ENCODE measurements around the gene SERPINH1. TPM values are rescaled to one million over a fixed set of nuclear protein-coding genes. Genes with fewer than 3 reads are reported as not detected.

Gene SERPINH1
- total and polyA plus RNA-seq, 2 of the 13 experiments (the other 11 are each of a cell fraction or from before 2014, with no cell fraction given) = 83.6 to 83.8 TPM

DNA sequence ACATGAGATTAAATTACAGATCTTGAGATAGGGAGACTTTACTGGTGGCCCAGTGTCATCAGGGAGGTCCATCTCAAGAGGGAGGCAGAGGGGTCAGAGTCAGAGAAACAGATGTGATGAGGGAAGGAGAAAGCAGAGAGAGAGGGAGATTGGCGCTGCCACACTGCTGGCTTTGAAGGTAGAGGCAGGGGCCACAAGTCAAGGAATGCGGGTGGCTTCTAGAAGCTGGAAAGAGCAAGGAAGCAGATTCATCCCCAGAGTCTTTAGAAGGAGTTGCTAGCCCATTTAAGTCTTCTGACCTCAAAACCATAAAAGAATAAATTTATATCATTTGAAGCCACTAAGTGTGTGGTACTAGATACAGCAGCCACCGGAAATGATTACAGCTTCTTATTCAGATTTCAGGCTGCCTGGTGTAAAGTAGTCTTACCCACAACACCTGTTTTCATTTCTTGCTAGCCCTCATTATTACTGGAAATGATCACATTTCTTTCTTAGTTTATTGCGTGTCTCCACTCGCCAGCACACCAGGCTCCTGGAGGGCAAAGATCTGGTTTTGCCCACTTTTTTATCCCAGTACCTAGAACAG lies 12.6 kb upstream of the SERPINH1 start:
- peaks cover 0 to 6% of the 10 kb centered on the region in 2 experiments; a peak in 2 of 5 replicates for H3K27me3 ChIP-seq (ENCODE audit: control insufficient read depth in 1 of 2, insufficient read depth in 2 of 2, low read length in 2 of 2)
- intact Hi-C loops (cut with micrococcal nuclease; ENCODE audit: unreplicated experiment) (loop anchor here (5.0 kb wide), 1 partner anchor 158 kb away; no protein-coding TSS in a partner anchor), in situ Hi-C loops (cut with HindIII; ENCODE audit: extremely low pct_ligation_motif_present, low pct_unique_long_range_greater_than_20kb) (no loop called here)
- H3K27ac ChIP-seq (ENCODE audit: extremely low read length, insufficient read depth, low read length) = no peak overlapping the region
- H3K79me2 ChIP-seq (ENCODE audit: insufficient read depth, low read length) = no peaks in the 10 kb centered on the region
- WGBS (ENCODE audit: low lambda C conversion rate) = 62% methylated on average over 5 of the region's 5 CpGs
- no peaks in the 10 kb centered on the region for H4K20me1 ChIP-seq (ENCODE audit: insufficient read depth, low read length)
- no TSS peak for BruUV-seq (replicated peaks)
- H3K9ac ChIP-seq (ENCODE audit: insufficient read depth, low read depth, low read length) = no peak overlapping the region
- H2AFZ ChIP-seq (ENCODE audit: low read length) = no peak overlapping the region
- POLR2A ChIA-PET = interaction anchor here (2.3 kb wide), 1 partner anchor 13 kb away, joined by 6 read pairs; no protein-coding TSS in a partner anchor
- no peak overlapping the region for H3K4me2 ChIP-seq (ENCODE audit: low read depth, low read length)
- H3K9me3 ChIP-seq (ENCODE audit: low read length) = no peaks in the 10 kb centered on the region
- no peak for DNase-seq (ENCODE audit: low spot score)
- no peaks in the 10 kb centered on the region for H3K36me3 ChIP-seq (replicated peaks in 1 of 2; ENCODE audit: control insufficient read depth in 1 of 2, insufficient read depth in 2 of 2, low read length in 2 of 2)
- peak; percentile 99 for TF ChIP-seq ZNF543 (CRISPR knock-in tag; IDR thresholded peaks at IDR 0.05)
- no peak for TF ChIP-seq ZSCAN12 (CRISPR knock-in tag; IDR thresholded peaks at IDR 0.05)
- TF ChIP-seq, protein P1, sequence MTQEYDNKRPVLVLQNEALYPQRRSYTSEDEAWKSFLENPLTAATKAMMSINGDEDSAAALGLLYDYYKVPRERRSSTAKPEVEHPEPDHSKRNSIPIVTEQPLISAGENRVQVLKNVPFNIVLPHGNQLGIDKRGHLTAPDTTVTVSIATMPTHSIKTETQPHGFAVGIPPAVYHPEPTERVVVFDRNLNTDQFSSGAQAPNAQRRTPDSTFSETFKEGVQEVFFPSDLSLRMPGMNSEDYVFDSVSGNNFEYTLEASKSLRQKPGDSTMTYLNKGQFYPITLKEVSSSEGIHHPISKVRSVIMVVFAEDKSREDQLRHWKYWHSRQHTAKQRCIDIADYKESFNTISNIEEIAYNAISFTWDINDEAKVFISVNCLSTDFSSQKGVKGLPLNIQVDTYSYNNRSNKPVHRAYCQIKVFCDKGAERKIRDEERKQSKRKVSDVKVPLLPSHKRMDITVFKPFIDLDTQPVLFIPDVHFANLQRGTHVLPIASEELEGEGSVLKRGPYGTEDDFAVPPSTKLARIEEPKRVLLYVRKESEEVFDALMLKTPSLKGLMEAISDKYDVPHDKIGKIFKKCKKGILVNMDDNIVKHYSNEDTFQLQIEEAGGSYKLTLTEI (CRISPR knock-in tag; conservative IDR thresholded peaks at IDR 0.05) = no peak
- TF ChIP-seq ZNF30 (CRISPR knock-in tag; IDR thresholded peaks at IDR 0.05) = no peak
- no peak for TF ChIP-seq TOPORS (CRISPR knock-in tag; IDR thresholded peaks at IDR 0.05)
- TF ChIP-seq ZNF143 (CRISPR knock-in tag; IDR thresholded peaks at IDR 0.05) = no peak
- TF ChIP-seq, protein P2, sequence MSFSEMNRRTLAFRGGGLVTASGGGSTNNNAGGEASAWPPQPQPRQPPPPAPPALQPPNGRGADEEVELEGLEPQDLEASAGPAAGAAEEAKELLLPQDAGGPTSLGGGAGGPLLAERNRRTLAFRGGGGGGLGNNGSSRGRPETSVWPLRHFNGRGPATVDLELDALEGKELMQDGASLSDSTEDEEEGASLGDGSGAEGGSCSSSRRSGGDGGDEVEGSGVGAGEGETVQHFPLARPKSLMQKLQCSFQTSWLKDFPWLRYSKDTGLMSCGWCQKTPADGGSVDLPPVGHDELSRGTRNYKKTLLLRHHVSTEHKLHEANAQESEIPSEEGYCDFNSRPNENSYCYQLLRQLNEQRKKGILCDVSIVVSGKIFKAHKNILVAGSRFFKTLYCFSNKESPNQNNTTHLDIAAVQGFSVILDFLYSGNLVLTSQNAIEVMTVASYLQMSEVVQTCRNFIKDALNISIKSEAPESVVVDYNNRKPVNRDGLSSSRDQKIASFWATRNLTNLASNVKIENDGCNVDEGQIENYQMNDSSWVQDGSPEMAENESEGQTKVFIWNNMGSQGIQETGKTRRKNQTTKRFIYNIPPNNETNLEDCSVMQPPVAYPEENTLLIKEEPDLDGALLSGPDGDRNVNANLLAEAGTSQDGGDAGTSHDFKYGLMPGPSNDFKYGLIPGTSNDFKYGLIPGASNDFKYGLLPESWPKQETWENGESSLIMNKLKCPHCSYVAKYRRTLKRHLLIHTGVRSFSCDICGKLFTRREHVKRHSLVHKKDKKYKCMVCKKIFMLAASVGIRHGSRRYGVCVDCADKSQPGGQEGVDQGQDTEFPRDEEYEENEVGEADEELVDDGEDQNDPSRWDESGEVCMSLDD (CRISPR knock-in tag; IDR thresholded peaks at IDR 0.05; ENCODE audit: borderline replicate concordance) = no peak
- CTCF ChIA-PET (ENCODE audit: low intra/inter-chr PET ratio, low total read pairs) = no interaction called here
- peaks cover 18% of the 10 kb centered on the region for H3K4me1 ChIP-seq (ENCODE audit: insufficient read depth, low read length)
- no peak overlapping the region for H3K4me3 ChIP-seq (replicated peaks in 1 of 3; ENCODE audit: insufficient read depth in 1 of 3, low read depth in 2 of 3, low read length in 3 of 3)
- ATAC-seq = no peak
- no peak for FAIRE-seq

All from HepG2 (cell line).